A549 (cell line): ENCODE results near the gene VASN. TPM values are rescaled to one million over a fixed set of nuclear protein-coding genes. Genes with fewer than 3 reads are reported as not detected.

Experiments used
- polyA plus RNA-seq, 4 experiments: library from polyadenylated mRNA; depleted of rRNA in 3 of 4; stranded (reverse); fragments of >200 nt; fragmentation: RNase III in 1 of 4; extraction: RNeasy Plus Mini Kit Qiagen cat#74134 plus additional on column Dnase treatment in 1 of 4; gene quantifications; 2 replicates in 3 of 4; 3 replicates in 1 of 4; pipeline ENCODE4 v1.2.3, GENCODE V29; 2011 to 2017
- small RNA-seq, 6 experiments: library from RNA; depleted of rRNA; stranded (forward); fragments of <200 nt; gene quantifications; one replicate each; pipeline ENCODE3, GENCODE V24; 2012

Gene VASN
- polyA plus RNA-seq, 2 of the 4 experiments (the other 2 are of a cell fraction) = 2.3 to 4.0 TPM

Small RNA genes within 50 kb of the gene (small RNA-seq; reads per million reads assigned to genes)
- gene AC012676.2 = 0 reads per million in 6 experiments

Other genes starting within 250 kb of the VASN start
- gene SRL, start 129.8 kb upstream of the VASN start, polyA plus RNA-seq (2011; rRNA removed) = not detected in 2 replicates
- gene SRL, start 129.8 kb upstream of the VASN start, polyA plus RNA-seq (2017; fragmentation: RNase III; extraction: RNeasy Plus Mini Kit Qiagen cat#74134 plus additional on column Dnase treatment) = 0.03 to 0.05 TPM (median 0.03 TPM) in 3 replicates
- gene TFAP4, start 98.8 kb upstream of the VASN start, polyA plus RNA-seq (2011; rRNA removed) = 7.0 and 7.2 TPM in 2 replicates
- gene TFAP4, start 98.8 kb upstream of the VASN start, polyA plus RNA-seq (2017; fragmentation: RNase III; extraction: RNeasy Plus Mini Kit Qiagen cat#74134 plus additional on column Dnase treatment) = 13.6 to 15.7 TPM (median 14.7 TPM) in 3 replicates
- 5.5 and 6.8 TPM in 2 replicates for gene GLIS2, start 55.8 kb upstream of the VASN start, polyA plus RNA-seq (2011; rRNA removed)
- 15.8 to 19.5 TPM (median 16.3 TPM) in 3 replicates for gene GLIS2, start 55.8 kb upstream of the VASN start, polyA plus RNA-seq (2017; fragmentation: RNase III; extraction: RNeasy Plus Mini Kit Qiagen cat#74134 plus additional on column Dnase treatment)
- gene PAM16, start 20.5 kb upstream of the VASN start, polyA plus RNA-seq (2011; rRNA removed) = 42.5 and 55.1 TPM in 2 replicates
- 58.7 to 64.3 TPM (median 59.1 TPM) in 3 replicates for gene PAM16, start 20.5 kb upstream of the VASN start, polyA plus RNA-seq (2017; fragmentation: RNase III; extraction: RNeasy Plus Mini Kit Qiagen cat#74134 plus additional on column Dnase treatment)
- 5.7 and 6.0 TPM in 2 replicates for gene CORO7, start 44.7 kb downstream of the VASN start, polyA plus RNA-seq (2011; rRNA removed)
- 11.1 to 12.6 TPM (median 11.9 TPM) in 3 replicates for gene CORO7, start 44.7 kb downstream of the VASN start, polyA plus RNA-seq (2017; fragmentation: RNase III; extraction: RNeasy Plus Mini Kit Qiagen cat#74134 plus additional on column Dnase treatment)
- gene DNAJA3, start 54.0 kb downstream of the VASN start, polyA plus RNA-seq (2011; rRNA removed) = 70.9 and 77.2 TPM in 2 replicates
- 64.6 to 71.6 TPM (median 66.0 TPM) in 3 replicates for gene DNAJA3, start 54.0 kb downstream of the VASN start, polyA plus RNA-seq (2017; fragmentation: RNase III; extraction: RNeasy Plus Mini Kit Qiagen cat#74134 plus additional on column Dnase treatment)
- 36.3 and 36.4 TPM in 2 replicates for gene NMRAL1, start 102.8 kb downstream of the VASN start, polyA plus RNA-seq (2011; rRNA removed)
- 47.4 to 55.8 TPM (median 48.8 TPM) in 3 replicates for gene NMRAL1, start 102.8 kb downstream of the VASN start, polyA plus RNA-seq (2017; fragmentation: RNase III; extraction: RNeasy Plus Mini Kit Qiagen cat#74134 plus additional on column Dnase treatment)
- gene HMOX2, start 104.5 kb downstream of the VASN start, polyA plus RNA-seq (2011; rRNA removed) = 35.4 and 37.3 TPM in 2 replicates
- gene HMOX2, start 104.5 kb downstream of the VASN start, polyA plus RNA-seq (2017; fragmentation: RNase III; extraction: RNeasy Plus Mini Kit Qiagen cat#74134 plus additional on column Dnase treatment) = 47.7 to 49.6 TPM (median 49.5 TPM) in 3 replicates
- gene CDIP1, start 166.9 kb downstream of the VASN start, polyA plus RNA-seq (2011; rRNA removed) = 3.7 and 4.4 TPM in 2 replicates
- 7.8 to 8.4 TPM (median 8.3 TPM) in 3 replicates for gene CDIP1, start 166.9 kb downstream of the VASN start, polyA plus RNA-seq (2017; fragmentation: RNase III; extraction: RNeasy Plus Mini Kit Qiagen cat#74134 plus additional on column Dnase treatment)
- 0.03 TPM in 1 of 2 replicates, not detected in the other for gene C16orf96, start 184.5 kb downstream of the VASN start, polyA plus RNA-seq (2011; rRNA removed)
- gene C16orf96, start 184.5 kb downstream of the VASN start, polyA plus RNA-seq (2017; fragmentation: RNase III; extraction: RNeasy Plus Mini Kit Qiagen cat#74134 plus additional on column Dnase treatment) = 0.01 to 0.03 TPM in 2 of 3 replicates, not detected in the other
- gene UBALD1, start 243.0 kb downstream of the VASN start, polyA plus RNA-seq (2011; rRNA removed) = 10.0 and 10.2 TPM in 2 replicates
- gene UBALD1, start 243.0 kb downstream of the VASN start, polyA plus RNA-seq (2017; fragmentation: RNase III; extraction: RNeasy Plus Mini Kit Qiagen cat#74134 plus additional on column Dnase treatment) = 33.2 to 36.6 TPM (median 34.1 TPM) in 3 replicates